Endothelial cell of umbilical vein (primary cell): ENCODE data around the gene CRLF1. TPM values are rescaled to one million over a fixed set of nuclear protein-coding genes. Genes with fewer than 3 reads are reported as not detected.

Experiments used
- BruUV-seq: library from RNA; stranded (reverse); fragments of 400-500 nt; replicated peaks from 2 replicates; lab custom pipeline; 2021; lab: Mats Ljungman, UMichigan
- CTCF ChIA-PET: fragments of 300-600, 350-600 bp; sonication (Branson Sonifier 250); formaldehyde crosslinking; loops from one replicate; lab custom pipeline; 2021; ENCODE audit warnings: antibody characterized with exemption, inconsistent platforms; lab: Charles Lee
- POLR2A ChIA-PET: fragments of 300-600, 350-600 bp; sonication (Branson Sonifier 250); formaldehyde crosslinking; loops from one replicate; lab custom pipeline; 2021; ENCODE audit warnings: antibody characterized with exemption, inconsistent platforms; lab: Charles Lee
- DNase-seq: peaks from one replicate; pipeline ENCODE4 v3.0.0-alpha.2; 2011; ENCODE audit warnings: low read depth, low spot score
- FAIRE-seq: peaks from 2 replicates; lab custom pipeline; 2011; peaks lifted over from hg19 to GRCh38; lab: Jason Lieb, UNC
- H2AFZ ChIP-seq: 2 replicates; pipeline ENCODE4 v1.6.0; 2012; ENCODE audit warnings: low read depth, low read length, control low read depth, inconsistent platforms
- H3K27ac ChIP-seq: 2 replicates; pipeline ENCODE4 v1.5.1; 2011; ENCODE audit warnings: low read depth, mild to moderate bottlenecking, control low read depth, low read length, moderate library complexity; ENCODE audit not compliant: insufficient read depth
- H3K27me3 ChIP-seq, 2 experiments: 2 replicates each; pipeline versions ENCODE4 v1.6.0 to v1.6.1; 2011; ENCODE audit warnings: low read length in 2 of 2, mixed read lengths in 1 of 2; ENCODE audit not compliant: control insufficient read depth in 2 of 2, insufficient read depth in 2 of 2
- H3K36me3 ChIP-seq, 2 experiments: 2 replicates in 1 of 2; 3 replicates in 1 of 2; pipeline ENCODE4 v1.5.1; 2011; ENCODE audit warnings: low read length in 2 of 2, mild to moderate bottlenecking in 1 of 2, moderate library complexity in 1 of 2; ENCODE audit not compliant: control insufficient read depth in 2 of 2, insufficient read depth in 2 of 2; ENCODE audit errors: extremely low read depth in 1 of 2
- H3K4me1 ChIP-seq: 3 replicates; pipeline ENCODE4 v1.5.1; 2011; ENCODE audit warnings: mild to moderate bottlenecking, low read length; ENCODE audit not compliant: control insufficient read depth, insufficient read depth; ENCODE audit errors: extremely low read depth
- H3K4me2 ChIP-seq: 2 replicates; pipeline ENCODE4 v1.6.1; 2011; ENCODE audit warnings: low read length, control low read depth, mixed read lengths; ENCODE audit not compliant: insufficient read depth
- H3K4me3 ChIP-seq, 3 experiments: fragments of 200-600 bp in 1 of 3; sonication (generic), shearing (Covaris generic) in 1 of 3; replicated peaks in 1 of 3; 2 replicates each; pipeline ENCODE4 v1.5.1; 2011 to 2016; ENCODE audit warnings: control low read depth in 3 of 3, low read length in 3 of 3, mild to moderate bottlenecking in 2 of 3, inconsistent platforms in 1 of 3, low read depth in 1 of 3, moderate library complexity in 1 of 3; ENCODE audit not compliant: insufficient read depth in 1 of 3
- H3K79me2 ChIP-seq: 2 replicates; pipeline ENCODE4 v1.6.0; 2012; ENCODE audit warnings: low read length, inconsistent platforms; ENCODE audit not compliant: control insufficient read depth, insufficient read depth
- H3K9ac ChIP-seq: replicated peaks from 2 replicates; pipeline ENCODE3; 2011; ENCODE audit warnings: low read length, control low read depth; ENCODE audit not compliant: insufficient read depth; ENCODE audit errors: extremely low read depth
- H3K9me1 ChIP-seq: replicated peaks from 3 replicates; pipeline ENCODE4 v1.6.0; 2011; ENCODE audit warnings: mild to moderate bottlenecking, low read length; ENCODE audit not compliant: control insufficient read depth, insufficient read depth; ENCODE audit errors: extremely low read depth
- H3K9me3 ChIP-seq: replicated peaks from 2 replicates; pipeline ENCODE4 v1.5.1; 2012; ENCODE audit warnings: low read length, inconsistent platforms; ENCODE audit not compliant: control insufficient read depth, insufficient read depth
- H4K20me1 ChIP-seq: replicated peaks from 2 replicates; pipeline ENCODE3; 2011; ENCODE audit warnings: mild to moderate bottlenecking, low read length; ENCODE audit not compliant: control insufficient read depth, insufficient read depth; ENCODE audit errors: extremely low read depth
- EZH2 ChIP-seq: IDR thresholded peaks from 2 replicates; pipeline ENCODE4 v1.6.1; 2012; ENCODE audit warnings: borderline replicate concordance, low read depth, mild to moderate bottlenecking, moderate library complexity, low read length, inconsistent platforms; ENCODE audit not compliant: severe bottlenecking
- FOS ChIP-seq: IDR thresholded peaks from 2 replicates; pipeline ENCODE4 v1.6.1; 2011; ENCODE audit warnings: mild to moderate bottlenecking, low read length, moderate library complexity, borderline replicate concordance; ENCODE audit not compliant: insufficient read depth
- JUN ChIP-seq: IDR thresholded peaks from 2 replicates; pipeline ENCODE4 v1.6.1; 2011; ENCODE audit warnings: borderline replicate concordance, low read depth; ENCODE audit not compliant: insufficient read length, insufficient read depth
- MYC ChIP-seq: IDR thresholded peaks from one replicate; pipeline ENCODE4 v1.6.1; 2011; ENCODE audit warnings: mild to moderate bottlenecking, low read depth, low read length
- POLR2A ChIP-seq: IDR thresholded peaks from 2 replicates; pipeline ENCODE4 v1.6.1; 2012; ENCODE audit warnings: low read depth, mild to moderate bottlenecking, control low read depth, low read length
- POLR2AphosphoS5 ChIP-seq: IDR thresholded peaks from 2 replicates; pipeline ENCODE4 v1.6.1; 2012; ENCODE audit warnings: low read depth, mild to moderate bottlenecking, control low read depth, low read length, moderate library complexity; ENCODE audit not compliant: insufficient read depth
- dilution Hi-C: fragments of 300-500 bp; cut with MboI; formaldehyde crosslinking; loops from one replicate; pipeline ENCODE4 v1.15.0; 2019; ENCODE audit warnings: low sequenced_read_pairs; ENCODE audit not compliant: extremely low pct_ligation_motif_present
- intact Hi-C: fragments of 100-400 bp; cut with micrococcal nuclease; formaldehyde crosslinking; loops from one replicate; pipeline ENCODE4 v1.10.0; 2022
- polyA plus RNA-seq, 4 experiments: library from polyadenylated mRNA; depleted of rRNA in 3 of 4; stranded (reverse) in 3 of 4; unstranded in 1 of 4; fragments of >200 nt; gene quantifications; 2 replicates each; pipeline versions ENCODE4 v1.2.1 to v1.2.3, GENCODE V29; 2011 to 2012; ENCODE audit warnings: missing spikeins in 1 of 4
- total RNA-seq: library from RNA; stranded (reverse); gene quantifications from 2 replicates; pipeline ENCODE4 v1.2.3, GENCODE V29; 2021
- TF ChIP-seq, protein P1 (sequence below): IDR thresholded peaks from 2 replicates; pipeline ENCODE4 v1.6.1; 2011; ENCODE audit not compliant: insufficient read depth, insufficient read length
- TF ChIP-seq, protein P2 (sequence below), 2 donors: IDR thresholded peaks; 1 replicate in 1 of 2; 2 replicates in 1 of 2; pipeline ENCODE4 v1.5.1; 2011; ENCODE audit warnings: low read length in 2 of 2, mild to moderate bottlenecking in 2 of 2, moderate library complexity in 2 of 2, control low read depth in 1 of 2, inconsistent platforms in 1 of 2, low read depth in 1 of 2; ENCODE audit not compliant: insufficient read depth in 1 of 2; ENCODE audit errors: extremely low read depth in 1 of 2

Gene CRLF1
- total and polyA plus RNA-seq, 2 donors (not counting 3 experiments of a cell fraction or from before 2014, with no cell fraction given): 0.18 TPM; not detected in 1

DNA sequence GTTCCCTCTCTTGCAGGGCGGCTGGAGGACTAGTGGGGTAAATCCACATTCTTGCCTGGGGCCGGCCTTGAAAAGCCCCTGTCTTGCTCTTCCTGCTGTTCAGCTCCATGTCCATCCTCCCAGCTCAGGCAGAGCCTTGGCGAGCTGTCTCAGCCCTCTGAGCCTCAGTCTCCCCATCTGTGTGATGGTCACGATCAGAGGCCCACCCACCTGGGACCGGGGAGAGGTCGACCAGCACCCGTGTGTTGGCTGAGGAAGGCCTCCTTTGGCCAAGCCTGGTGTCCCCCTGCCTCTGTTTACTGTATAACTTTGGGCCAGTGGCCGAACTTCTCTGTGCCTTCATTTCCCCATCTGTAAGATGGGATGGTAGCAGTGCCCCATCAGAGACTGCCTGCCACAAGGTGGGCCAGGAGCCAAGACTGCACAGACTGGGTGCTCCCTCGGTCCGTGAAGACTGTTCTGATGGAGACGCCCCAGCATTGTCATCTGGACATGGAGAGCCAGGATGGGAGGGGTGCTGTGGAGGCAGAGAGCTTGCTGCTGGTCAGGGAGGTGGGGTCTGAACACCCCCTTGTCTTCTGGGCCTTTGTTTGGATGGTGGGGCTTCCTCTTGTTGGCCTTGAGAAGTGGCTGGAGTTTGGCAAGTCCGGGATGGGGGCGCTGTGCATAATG lies 48.7 kb upstream of the CRLF1 start:
- H3K27ac ChIP-seq: no peak overlapping the region
- H3K36me3 ChIP-seq: no peaks in the 10 kb centered on the region
- no peak overlapping the region for H3K9ac ChIP-seq
- FAIRE-seq: no peak
- DNase-seq: no peak
- H2AFZ ChIP-seq: no peak overlapping the region
- no peaks in the 10 kb centered on the region for H3K79me2 ChIP-seq
- H3K9me3 ChIP-seq: no peaks in the 10 kb centered on the region
- dilution Hi-C loops (no loop called here), intact Hi-C loops (no loop called here)
- no peak for TF ChIP-seq POLR2AphosphoS5
- no peak for TF ChIP-seq MYC
- TF ChIP-seq, protein P1, sequence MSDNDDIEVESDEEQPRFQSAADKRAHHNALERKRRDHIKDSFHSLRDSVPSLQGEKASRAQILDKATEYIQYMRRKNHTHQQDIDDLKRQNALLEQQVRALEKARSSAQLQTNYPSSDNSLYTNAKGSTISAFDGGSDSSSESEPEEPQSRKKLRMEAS: no peak
- no peak for TF ChIP-seq POLR2A
- no peak for TF ChIP-seq EZH2
- TF ChIP-seq, protein P2, sequence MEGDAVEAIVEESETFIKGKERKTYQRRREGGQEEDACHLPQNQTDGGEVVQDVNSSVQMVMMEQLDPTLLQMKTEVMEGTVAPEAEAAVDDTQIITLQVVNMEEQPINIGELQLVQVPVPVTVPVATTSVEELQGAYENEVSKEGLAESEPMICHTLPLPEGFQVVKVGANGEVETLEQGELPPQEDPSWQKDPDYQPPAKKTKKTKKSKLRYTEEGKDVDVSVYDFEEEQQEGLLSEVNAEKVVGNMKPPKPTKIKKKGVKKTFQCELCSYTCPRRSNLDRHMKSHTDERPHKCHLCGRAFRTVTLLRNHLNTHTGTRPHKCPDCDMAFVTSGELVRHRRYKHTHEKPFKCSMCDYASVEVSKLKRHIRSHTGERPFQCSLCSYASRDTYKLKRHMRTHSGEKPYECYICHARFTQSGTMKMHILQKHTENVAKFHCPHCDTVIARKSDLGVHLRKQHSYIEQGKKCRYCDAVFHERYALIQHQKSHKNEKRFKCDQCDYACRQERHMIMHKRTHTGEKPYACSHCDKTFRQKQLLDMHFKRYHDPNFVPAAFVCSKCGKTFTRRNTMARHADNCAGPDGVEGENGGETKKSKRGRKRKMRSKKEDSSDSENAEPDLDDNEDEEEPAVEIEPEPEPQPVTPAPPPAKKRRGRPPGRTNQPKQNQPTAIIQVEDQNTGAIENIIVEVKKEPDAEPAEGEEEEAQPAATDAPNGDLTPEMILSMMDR (IDR thresholded peaks at IDR 0.05; ENCODE audit: extremely low read depth in 1 of 2, insufficient read depth in 1 of 2, low read depth in 1 of 2, low read length in 2 of 2): no peak
- TF ChIP-seq FOS: no peak
- TF ChIP-seq JUN: no peak
- POLR2A ChIA-PET: no interaction called here
- no peaks in the 10 kb centered on the region for H4K20me1 ChIP-seq
- no peaks in the 10 kb centered on the region for H3K9me1 ChIP-seq
- no TSS peak for BruUV-seq
- H3K27me3 ChIP-seq: no peaks in the 10 kb centered on the region
- peaks cover 11% of the 10 kb centered on the region for H3K4me1 ChIP-seq
- CTCF ChIA-PET: no interaction called here
- H3K4me3 ChIP-seq: no peak overlapping the region
- no peak overlapping the region for H3K4me2 ChIP-seq
